Psoas muscle (tissue), 8 donors: ENCODE measurements around the gene SH2D3A. TPM values are rescaled to one million over a fixed set of nuclear protein-coding genes. Genes with fewer than 3 reads are reported as not detected.

Source experiments
- ATAC-seq, 4 donors: fragments of 200-7000 bp; cut with Tn5 transposase; one replicate each; pipeline ENCODE4 v1.9.1; 2020; ENCODE audit warnings: moderate library complexity in 3 of 4, mild to moderate bottlenecking in 2 of 4
- DNase-seq, 2 donors: peaks; one replicate each; pipeline ENCODE4 v3.0.0-alpha.2; 2020
- H3K27ac ChIP-seq: fragments of 200-600 bp; one replicate; pipeline ENCODE4 v1.8.0; 2022
- H3K27me3 ChIP-seq, 3 donors: fragments of 200-600 bp in 1 of 3; one replicate each; pipeline versions ENCODE4 v1.6.1 to v1.8.0; 2013 to 2022; ENCODE audit warnings: low read length in 2 of 3, mild to moderate bottlenecking in 2 of 3, moderate library complexity in 1 of 3; ENCODE audit not compliant: insufficient read depth in 3 of 3
- H3K36me3 ChIP-seq, 2 donors: fragments of 200-600 bp in 1 of 2; one replicate each; pipeline versions ENCODE4 v1.6.1 to v1.8.0; 2013 to 2022; ENCODE audit warnings: low read depth in 1 of 2, mild to moderate bottlenecking in 1 of 2, moderate library complexity in 1 of 2; ENCODE audit not compliant: insufficient read depth in 1 of 2
- H3K4me1 ChIP-seq: fragments of 200-600 bp; one replicate; pipeline ENCODE4 v1.8.0; 2022
- H3K4me3 ChIP-seq: fragments of 200-600 bp; one replicate; pipeline ENCODE4 v1.8.0; 2022; ENCODE audit warnings: mild to moderate bottlenecking
- H3K9me3 ChIP-seq: fragments of 200-600 bp; one replicate; pipeline ENCODE4 v1.8.0; 2022
- WGBS, 3 donors: extraction: QIAGEN DNeasy Blood & Tissue Kit; methylation state at CpG; one replicate each; pipeline versions ENCODE4 v1.1.6 to v1.1.7; 2013; 5-methylcytosine and 5-hydroxymethylcytosine counted together
- intact Hi-C, 2 donors: fragments of 100-400 bp; cut with DNase I; formaldehyde crosslinking; loops; one replicate each; pipeline versions ENCODE4 v1.11.0 to v1.14.2; 2022
- polyA plus RNA-seq, 3 donors: library from polyadenylated mRNA; stranded (reverse); fragments of 200-250 nt; gene quantifications; one replicate each; pipeline ENCODE4 v1.2.3, GENCODE V29; 2013
- total RNA-seq, 4 donors: library from RNA; stranded (reverse); fragmentation: NEBNext Ultra II Directional in 2 of 4; extraction: Animal tissue kit (Norgen Biotek cat#: 25700) in 2 of 4; gene quantifications; one replicate each; pipeline versions ENCODE4 v1.2.1 to v1.2.4, GENCODE V29; 2021 to 2023
- TF ChIP-seq, protein P1 (sequence below): fragments of 200-600 bp; IDR thresholded peaks from one replicate; pipeline ENCODE4 v1.8.0; 2022; ENCODE audit warnings: antibody characterized with exemption
- donor health status: healthy with polysubstance abuse.
- donor health status: DM: no; HTN: no; CAD: no; lungs with moderate emphysema.
- donor health status: Bipolar disorder and iron deficiency.
- donor health status: healthy.
- donor health status: DM: yes; HTN: yes; CAD: no.
- donor health status: DM: no; HTN: no; CAD: no.
- donor health status: DM: no; HTN: no; CAD: no.
- donor health status: DM: yes; HTN: yes; CAD: no.

Gene SH2D3A
- total and polyA plus RNA-seq, 7 donors: 0.07 to 0.17 (median 0.12) TPM; not detected in 3

DNA sequence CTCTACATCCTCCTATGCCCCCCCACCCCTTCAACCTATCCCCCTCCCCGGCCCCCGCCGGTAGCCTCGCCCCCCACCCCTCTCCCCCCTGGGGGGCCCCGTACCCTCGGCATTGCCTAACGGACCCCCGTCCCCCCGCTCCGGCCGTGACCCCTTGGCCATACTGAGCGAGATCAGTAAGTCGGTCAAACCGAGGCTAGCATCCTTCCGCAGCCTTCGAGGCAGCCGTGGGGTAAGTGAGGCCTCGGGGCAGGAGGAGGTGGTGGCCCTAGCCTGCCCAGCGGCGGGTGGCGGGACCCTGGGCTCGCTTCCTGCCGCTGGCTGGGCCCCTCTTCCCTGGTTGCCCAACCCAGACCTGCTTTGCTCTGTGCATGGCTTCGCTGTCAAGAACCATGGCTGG is 21.3 kb downstream of the SH2D3A start:
- intact Hi-C loops: loop anchor here in 1 of 2 donors (10.0 kb wide), 1 partner anchor 371 kb away; the partner anchor contains the start of genes ALKBH7 and PSPN
- DNase-seq (no peak), ATAC-seq (no peak)
- H3K36me3 ChIP-seq: peaks cover 6 to 83% of the 10 kb centered on the region in 2 donors
- peaks cover 68% of the 10 kb centered on the region for H3K4me1 ChIP-seq
- 93 to 95% (median 94%) methylated on average over 23 to 24 of the region's 24 CpGs for WGBS, 3 donors
- no peaks in the 10 kb centered on the region for H3K9me3 ChIP-seq
- H3K4me3 ChIP-seq: no peak overlapping the region
- peak overlapping the region; percentile 41 for H3K27ac ChIP-seq
- TF ChIP-seq, protein P1, sequence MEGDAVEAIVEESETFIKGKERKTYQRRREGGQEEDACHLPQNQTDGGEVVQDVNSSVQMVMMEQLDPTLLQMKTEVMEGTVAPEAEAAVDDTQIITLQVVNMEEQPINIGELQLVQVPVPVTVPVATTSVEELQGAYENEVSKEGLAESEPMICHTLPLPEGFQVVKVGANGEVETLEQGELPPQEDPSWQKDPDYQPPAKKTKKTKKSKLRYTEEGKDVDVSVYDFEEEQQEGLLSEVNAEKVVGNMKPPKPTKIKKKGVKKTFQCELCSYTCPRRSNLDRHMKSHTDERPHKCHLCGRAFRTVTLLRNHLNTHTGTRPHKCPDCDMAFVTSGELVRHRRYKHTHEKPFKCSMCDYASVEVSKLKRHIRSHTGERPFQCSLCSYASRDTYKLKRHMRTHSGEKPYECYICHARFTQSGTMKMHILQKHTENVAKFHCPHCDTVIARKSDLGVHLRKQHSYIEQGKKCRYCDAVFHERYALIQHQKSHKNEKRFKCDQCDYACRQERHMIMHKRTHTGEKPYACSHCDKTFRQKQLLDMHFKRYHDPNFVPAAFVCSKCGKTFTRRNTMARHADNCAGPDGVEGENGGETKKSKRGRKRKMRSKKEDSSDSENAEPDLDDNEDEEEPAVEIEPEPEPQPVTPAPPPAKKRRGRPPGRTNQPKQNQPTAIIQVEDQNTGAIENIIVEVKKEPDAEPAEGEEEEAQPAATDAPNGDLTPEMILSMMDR: no peak
- no peaks in the 10 kb centered on the region for H3K27me3 ChIP-seq

DNA sequence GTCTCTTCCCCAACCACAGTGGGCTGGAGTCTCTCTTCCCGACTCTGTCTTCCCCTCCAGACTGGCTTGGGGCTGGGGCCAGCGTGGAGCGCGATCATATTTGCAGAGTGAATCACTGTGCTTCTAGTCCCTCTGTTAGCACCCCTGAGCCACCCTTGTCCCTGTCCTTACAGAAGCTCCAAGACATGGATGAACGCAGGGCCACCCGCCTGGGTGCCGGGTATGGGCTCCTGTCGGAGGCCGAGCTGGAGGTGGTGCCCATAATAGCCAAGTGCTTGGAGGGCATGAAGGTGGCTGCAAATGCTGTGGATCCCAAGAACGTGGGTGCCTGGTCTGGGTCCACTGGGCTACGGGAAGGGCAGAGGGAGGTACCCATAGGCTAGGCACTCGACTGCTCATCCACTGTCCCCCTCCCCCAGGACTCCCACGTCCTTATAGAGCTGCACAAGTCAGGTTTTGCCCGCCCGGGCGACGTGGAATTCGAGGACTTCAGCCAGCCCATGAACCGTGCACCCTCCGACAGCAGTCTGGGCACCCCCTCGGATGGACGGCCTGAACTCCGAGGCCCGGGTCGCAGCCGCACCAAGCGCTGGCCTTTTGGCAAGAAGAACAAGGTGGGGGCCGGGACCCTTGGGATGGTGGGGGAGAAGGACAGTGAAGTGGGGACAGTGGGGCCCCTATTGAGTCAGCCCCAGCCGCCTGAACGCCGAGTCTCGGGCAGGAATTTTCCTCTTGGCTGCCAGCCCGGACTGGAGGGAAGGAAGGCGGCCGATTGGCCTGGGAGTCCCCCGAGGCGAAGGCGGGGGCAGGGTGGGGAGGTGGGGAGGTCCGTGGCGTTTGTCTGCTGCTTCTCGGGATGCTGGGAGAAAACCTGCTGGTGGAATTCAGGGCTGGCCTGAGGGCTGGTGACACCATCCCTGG is 22.6 kb downstream of the SH2D3A start:
- no peaks in the 10 kb centered on the region for H3K27me3 ChIP-seq
- DNase-seq (peak; percentile 91 to 95), ATAC-seq (peak; percentile 75 to 86 (median 79))
- H3K36me3 ChIP-seq: peaks cover 4 to 70% of the 10 kb centered on the region in 2 donors
- H3K4me3 ChIP-seq: peak overlapping the region; percentile 46
- no peaks in the 10 kb centered on the region for H3K9me3 ChIP-seq
- TF ChIP-seq, protein P1: no peak
- H3K27ac ChIP-seq: peak overlapping the region; percentile 79
- 9 to 21% (median 13%) methylated on average over 40 to 41 of the region's 41 CpGs for WGBS, 3 donors
- intact Hi-C loops: loop anchor here in 1 of 2 donors (10.0 kb wide), 1 partner anchor 370 kb away; the partner anchor contains the start of genes ALKBH7 and PSPN
- H3K4me1 ChIP-seq: peaks cover 68% of the 10 kb centered on the region

- no peak for DNase-seq
- TF ChIP-seq, protein P1: no peak
- intact Hi-C loops: loop anchor here in 1 of 2 donors (10.0 kb wide), 1 partner anchor 369 kb away; the partner anchor contains the start of genes ALKBH7 and PSPN
Observed at GRCh38 chr19:6743714-6744380, 23.4 kb downstream of the SH2D3A start.

GRCh38 chr19:6743066-6743465 is 24.2 kb downstream of the SH2D3A start:
- H3K27ac ChIP-seq: peak overlapping the region; percentile 79
- H3K36me3 ChIP-seq: peaks cover 4 to 54% of the 10 kb centered on the region in 2 donors
- WGBS, 3 donors: 51 to 54% (median 54%) methylated on average over 7 of the region's 7 CpGs
- peaks cover 73% of the 10 kb centered on the region for H3K4me1 ChIP-seq
- intact Hi-C loops: loop anchor here in 1 of 2 donors (10.0 kb wide), 1 partner anchor 368 kb away; the partner anchor contains the start of genes ALKBH7 and PSPN
- TF ChIP-seq, protein P1: no peak
- H3K27me3 ChIP-seq: no peaks in the 10 kb centered on the region
- no peaks in the 10 kb centered on the region for H3K9me3 ChIP-seq
- no peak for DNase-seq
- H3K4me3 ChIP-seq: no peak overlapping the region
- no peak for ATAC-seq

More at GRCh38 chr19:6743714-6744380, 23.4 kb downstream of the SH2D3A start:
- H3K9me3 ChIP-seq: no peaks in the 10 kb centered on the region
- peaks cover 72% of the 10 kb centered on the region for H3K4me1 ChIP-seq
- 75 to 82% (median 79%) methylated on average over 15 of the region's 15 CpGs for WGBS, 3 donors
- H3K4me3 ChIP-seq: peak overlapping the region; percentile 46
- H3K36me3 ChIP-seq: peaks cover 4 to 62% of the 10 kb centered on the region in 2 donors
- peak overlapping the region; percentile 79 for H3K27ac ChIP-seq
- ATAC-seq: no peak
- no peaks in the 10 kb centered on the region for H3K27me3 ChIP-seq
